A549 treated with GW870086 at 1 μM for 4 hours (cell line): ENCODE measurements around the gene PLA2G4C. TPM values are rescaled to one million over a fixed set of nuclear protein-coding genes. Genes with fewer than 3 reads are reported as not detected.

Experiments
- total RNA-seq: library from RNA; stranded (reverse); fragments of 200-300 nt; extraction: Qiagen RNA extraction; gene quantifications from 5 replicates; pipeline ENCODE4 v1.2.3, GENCODE V29; 2022; ENCODE audit warnings: low read depth

PLA2G4C gene, protein sequence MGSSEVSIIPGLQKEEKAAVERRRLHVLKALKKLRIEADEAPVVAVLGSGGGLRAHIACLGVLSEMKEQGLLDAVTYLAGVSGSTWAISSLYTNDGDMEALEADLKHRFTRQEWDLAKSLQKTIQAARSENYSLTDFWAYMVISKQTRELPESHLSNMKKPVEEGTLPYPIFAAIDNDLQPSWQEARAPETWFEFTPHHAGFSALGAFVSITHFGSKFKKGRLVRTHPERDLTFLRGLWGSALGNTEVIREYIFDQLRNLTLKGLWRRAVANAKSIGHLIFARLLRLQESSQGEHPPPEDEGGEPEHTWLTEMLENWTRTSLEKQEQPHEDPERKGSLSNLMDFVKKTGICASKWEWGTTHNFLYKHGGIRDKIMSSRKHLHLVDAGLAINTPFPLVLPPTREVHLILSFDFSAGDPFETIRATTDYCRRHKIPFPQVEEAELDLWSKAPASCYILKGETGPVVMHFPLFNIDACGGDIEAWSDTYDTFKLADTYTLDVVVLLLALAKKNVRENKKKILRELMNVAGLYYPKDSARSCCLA
- 7.9 to 17.2 TPM (median 10.4 TPM) in 5 replicates for total RNA-seq

DNA sequence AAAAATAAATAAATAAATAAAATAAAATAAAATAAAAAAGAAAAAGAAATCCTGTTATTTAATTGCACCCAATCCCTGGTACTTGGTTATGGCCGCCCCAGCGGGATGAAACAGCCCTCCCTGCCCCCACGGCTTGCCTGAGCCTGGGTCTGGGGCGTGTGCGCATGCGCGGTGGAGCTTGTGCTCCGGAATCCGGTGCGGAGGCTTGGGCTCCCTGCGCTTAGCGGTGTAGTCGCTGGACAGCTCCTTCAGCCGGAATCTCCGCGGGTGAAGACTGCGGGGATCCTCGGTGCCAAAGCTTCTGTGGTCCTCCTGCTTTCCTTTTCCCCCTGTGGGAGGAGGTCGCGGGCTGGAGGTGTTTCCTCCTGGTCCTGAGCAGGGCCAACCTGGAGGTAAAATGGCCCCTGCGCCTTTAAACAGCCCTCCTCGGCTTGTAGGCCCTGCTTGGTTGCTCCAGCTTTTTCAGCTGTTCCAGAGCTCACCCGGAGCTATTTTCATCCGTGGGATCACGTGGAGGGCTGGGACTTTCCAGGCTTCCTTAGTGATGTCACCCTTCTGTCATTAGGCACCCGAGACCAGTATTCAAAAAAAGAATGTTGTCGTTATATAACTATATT lies at the start of gene PLA2G4C:
Gene PLA2G4C, minus strand, starts transcription at position 468 of the 617 bp plus-strand sequence. CDS start 4,288 bp downstream, outside the sequence.

DNA sequence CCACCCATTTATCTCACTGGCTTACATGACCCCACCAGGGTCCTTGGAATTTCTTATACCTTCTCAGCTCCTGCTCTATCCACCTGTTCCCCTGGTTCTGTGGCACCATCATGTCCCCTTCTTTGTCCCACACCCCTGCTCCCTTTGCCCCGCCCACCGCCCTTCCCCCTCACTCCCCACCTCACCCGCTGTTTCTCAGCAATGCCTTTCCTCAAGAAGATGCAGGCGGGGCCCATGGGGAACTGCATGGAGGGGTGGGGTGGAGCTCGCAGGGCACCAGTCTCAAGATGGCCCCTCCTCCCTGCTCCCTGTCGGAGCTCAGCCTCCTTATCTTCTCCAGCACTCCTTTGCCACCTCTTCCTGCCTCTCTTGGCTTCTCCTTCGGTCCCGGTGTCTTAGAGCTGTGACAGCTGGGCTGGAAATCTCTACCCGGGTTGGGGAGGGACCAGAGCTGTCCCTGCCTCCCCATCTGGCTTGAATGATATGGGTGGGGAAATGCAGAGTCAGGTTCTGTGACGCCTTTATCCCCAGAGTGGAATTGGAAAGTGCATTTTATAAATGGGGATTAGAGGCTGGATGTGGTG lies 66.8 kb downstream of the PLA2G4C start, which contains the start of gene CABP5:
Gene CABP5, minus strand, starts transcription at position 405 of the 584 bp plus-strand sequence. Its CDS starts 157 bp downstream, at position 248.

Other genes starting within 250 kb of the PLA2G4C start
- not detected in 5 replicates for gene SULT2A1, start 224.5 kb downstream of the PLA2G4C start, total RNA-seq
- not detected in 5 replicates for gene BSPH1, start 118.6 kb downstream of the PLA2G4C start, total RNA-seq
- gene ELSPBP1, start 116.2 kb downstream of the PLA2G4C start, total RNA-seq, result not detected in 5 replicates
- gene CABP5, start 66.7 kb downstream of the PLA2G4C start, total RNA-seq, result not detected in 5 replicates
- 56.5 to 65.6 TPM (median 62.2 TPM) in 5 replicates for gene LIG1, start 59.5 kb upstream of the PLA2G4C start, total RNA-seq
- gene ZSWIM9, start 59.9 kb upstream of the PLA2G4C start, total RNA-seq, result 4.8 to 6.7 TPM (median 6.3 TPM) in 5 replicates
- gene CARD8, start 145.1 kb upstream of the PLA2G4C start, total RNA-seq, result 11.1 to 19.2 TPM (median 16.9 TPM) in 5 replicates
- gene ZNF114, start 159.3 kb upstream of the PLA2G4C start, total RNA-seq, result 7.0 to 7.4 TPM (median 7.1 TPM) in 5 replicates
- 424 to 489 TPM (median 444 TPM) in 5 replicates for gene EMP3, start 214.7 kb upstream of the PLA2G4C start, total RNA-seq